ENCODE measurements around the gene LIMK2.

GRCh38 chr22:31262312-31263133, 50.4 kb downstream of the LIMK2 start:
- TF ChIP-seq, protein P1, sequence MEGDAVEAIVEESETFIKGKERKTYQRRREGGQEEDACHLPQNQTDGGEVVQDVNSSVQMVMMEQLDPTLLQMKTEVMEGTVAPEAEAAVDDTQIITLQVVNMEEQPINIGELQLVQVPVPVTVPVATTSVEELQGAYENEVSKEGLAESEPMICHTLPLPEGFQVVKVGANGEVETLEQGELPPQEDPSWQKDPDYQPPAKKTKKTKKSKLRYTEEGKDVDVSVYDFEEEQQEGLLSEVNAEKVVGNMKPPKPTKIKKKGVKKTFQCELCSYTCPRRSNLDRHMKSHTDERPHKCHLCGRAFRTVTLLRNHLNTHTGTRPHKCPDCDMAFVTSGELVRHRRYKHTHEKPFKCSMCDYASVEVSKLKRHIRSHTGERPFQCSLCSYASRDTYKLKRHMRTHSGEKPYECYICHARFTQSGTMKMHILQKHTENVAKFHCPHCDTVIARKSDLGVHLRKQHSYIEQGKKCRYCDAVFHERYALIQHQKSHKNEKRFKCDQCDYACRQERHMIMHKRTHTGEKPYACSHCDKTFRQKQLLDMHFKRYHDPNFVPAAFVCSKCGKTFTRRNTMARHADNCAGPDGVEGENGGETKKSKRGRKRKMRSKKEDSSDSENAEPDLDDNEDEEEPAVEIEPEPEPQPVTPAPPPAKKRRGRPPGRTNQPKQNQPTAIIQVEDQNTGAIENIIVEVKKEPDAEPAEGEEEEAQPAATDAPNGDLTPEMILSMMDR (IDR thresholded peaks at IDR 0.05) = no peak
- no peak for TF ChIP-seq POLR2A (IDR thresholded peaks at IDR 0.05)
